Placental pericyte (primary cell): ENCODE measurements around the gene VANGL1. TPM values are rescaled to one million over a fixed set of nuclear protein-coding genes. Genes with fewer than 3 reads are reported as not detected.

ENCODE experiments used
- small RNA-seq: library from RNA; depleted of rRNA; stranded (forward); fragments of <200 nt; gene quantifications from one replicate; pipeline ENCODE3, GENCODE V24; 2012; ENCODE audit warnings: low replicate concordance
- total RNA-seq: library from RNA; depleted of rRNA; stranded (reverse); fragments of >200 nt; gene quantifications from 2 replicates; pipeline ENCODE4 v1.2.3, GENCODE V29; 2012

VANGL1 gene
- 6.6 and 13.3 TPM in 2 replicates for total RNA-seq

GRCh38 chr1:115641762-115642167 is at the start of gene VANGL1:
Gene VANGL1 (plus strand): TSS chr1:115641970. CDS start chr1:115651414, 9,444 bp downstream.

Small RNAs within 50 kb of the gene (small RNA-seq; reads per million reads assigned to genes)
- gene RF00406 (5.0 reads per million, percentile 88 among the genes with 10 or more reads in this experiment), gene RN7SL420P (not detected)

Other genes starting within 250 kb of the VANGL1 start
- gene CASQ2, start 126.7 kb downstream of the VANGL1 start, total RNA-seq = not detected in 2 replicates
- not detected in 2 replicates for gene NHLH2, start 199.2 kb downstream of the VANGL1 start, total RNA-seq